Activated CD8-positive, alpha-beta memory T cell treated with anti-CD3 and anti-CD28 coated beads for 1 hour (primary cell): Measurements from ENCODE around the gene AKT1.
A peak's percentile ranks its signal among the peaks of the same experiment; 100 is the strongest.
"Not testable (repeated sequence)": the region's sequence is repeated elsewhere in the genome, so short reads cannot be mapped to it uniquely, and the experiment has no call there.

ENCODE experiments used
- DNase-seq, 2 donors: peaks; one replicate each; pipeline ENCODE4 v3.0.0-alpha.2; 2020; ENCODE audit warnings: low read depth in 1 of 2; ENCODE audit errors: extremely low read depth in 1 of 2

AKT1 gene

GRCh38 chr14:104819361-104819781 lies 23.8 kb upstream of the AKT1 start:
- DNase-seq = no peak

DNA sequence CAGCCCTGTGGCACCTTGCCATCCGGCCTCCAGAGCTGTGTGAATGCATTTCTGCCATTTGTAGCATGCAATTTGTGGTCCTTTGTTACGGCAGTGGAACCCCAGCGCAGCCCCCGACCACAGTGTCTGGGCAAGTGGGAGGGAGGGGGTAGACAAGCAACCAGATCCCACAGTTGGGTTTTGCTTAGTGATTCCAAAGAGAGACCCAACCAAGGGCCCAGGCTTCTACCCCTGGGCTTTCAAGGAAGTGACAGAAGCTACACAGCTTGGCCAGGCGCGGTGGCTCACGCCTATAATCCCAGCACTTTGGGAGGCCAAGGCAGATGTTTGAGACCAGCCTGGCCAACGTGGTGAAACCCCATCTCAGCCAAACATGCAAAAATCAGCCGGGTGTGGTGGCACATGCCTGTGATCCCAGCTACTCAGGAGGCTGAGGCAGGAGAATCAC lies 23.2 kb upstream of the AKT1 start:
- no peak for DNase-seq

- no peak for DNase-seq
These were observed 22.6 kb upstream of the AKT1 start for GRCh38 chr14:104817930-104818713.

DNA sequence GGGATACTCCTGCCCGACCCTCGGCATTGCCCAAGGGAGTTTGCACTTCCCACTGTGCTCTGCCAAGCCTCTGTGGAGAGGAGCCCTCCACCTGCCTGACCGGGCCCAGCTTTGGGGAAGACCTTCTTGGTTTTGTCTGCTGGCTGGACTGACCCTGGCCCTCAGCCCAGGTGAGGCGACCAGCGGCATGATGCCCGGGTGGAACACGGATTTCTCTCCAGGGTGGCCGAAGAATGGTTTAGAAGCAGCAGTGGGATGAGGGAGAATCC lies 21.0 kb upstream of the AKT1 start:
- no peak for DNase-seq

GRCh38 chr14:104814701-104815100 lies 19.2 kb upstream of the AKT1 start:
- DNase-seq = not testable (repeated sequence)

- no peak for DNase-seq
These were observed 17.7 kb upstream of the AKT1 start for GRCh38 chr14:104813286-104813685.

GRCh38 chr14:104810316-104810715 lies 14.8 kb upstream of the AKT1 start:
- DNase-seq = no peak

GRCh38 chr14:104808456-104808855 lies 12.9 kb upstream of the AKT1 start:
- DNase-seq = no peak

DNA sequence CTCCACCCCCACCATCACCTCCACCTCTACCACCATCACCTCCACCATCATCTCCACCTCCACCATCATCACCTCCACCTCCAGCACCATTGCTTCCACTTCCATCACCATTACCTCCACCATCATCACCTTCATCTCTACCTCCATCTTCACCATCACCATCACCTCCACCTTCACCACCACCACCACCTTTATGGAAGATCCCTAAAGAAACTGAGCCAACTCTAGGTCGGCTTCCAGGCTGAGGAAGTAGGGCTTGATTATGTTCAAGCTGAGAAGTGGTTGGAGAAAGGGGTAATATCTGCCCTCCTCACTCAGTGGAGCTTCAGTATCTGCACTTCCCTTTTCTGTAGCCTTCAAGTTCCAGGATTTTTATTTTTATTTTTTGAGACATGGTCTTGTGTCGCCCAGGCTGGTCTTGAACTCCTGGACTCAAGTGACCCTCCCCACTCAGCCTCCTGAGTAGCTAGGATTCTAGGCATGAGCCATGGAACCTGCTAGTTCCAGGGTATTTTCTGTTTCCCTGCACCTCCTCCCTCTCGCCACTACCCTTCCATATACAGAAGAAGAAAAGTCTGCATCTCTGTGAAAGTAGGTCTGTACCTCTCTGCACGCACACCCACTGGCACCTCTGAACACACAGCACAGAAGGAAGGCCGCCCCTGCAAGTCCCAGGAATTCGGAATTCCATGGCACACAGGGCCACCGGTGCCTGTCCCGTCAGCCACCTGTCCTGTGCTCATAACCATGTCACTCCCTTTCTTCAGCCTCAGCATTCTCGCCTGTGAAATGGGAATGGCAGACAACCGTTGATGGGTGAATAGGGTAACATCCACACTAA lies 11.3 kb upstream of the AKT1 start:
- DNase-seq = no peak

- DNase-seq = no peak
These were observed 10.5 kb upstream of the AKT1 start for GRCh38 chr14:104805941-104806624.

- DNase-seq = no peak
These were observed 9.8 kb upstream of the AKT1 start for GRCh38 chr14:104805326-104805678.

- no peak for DNase-seq
These were observed 9.2 kb upstream of the AKT1 start for GRCh38 chr14:104804481-104805325.

- DNase-seq = no peak
These were observed 8.4 kb upstream of the AKT1 start for GRCh38 chr14:104803912-104804410.

DNA sequence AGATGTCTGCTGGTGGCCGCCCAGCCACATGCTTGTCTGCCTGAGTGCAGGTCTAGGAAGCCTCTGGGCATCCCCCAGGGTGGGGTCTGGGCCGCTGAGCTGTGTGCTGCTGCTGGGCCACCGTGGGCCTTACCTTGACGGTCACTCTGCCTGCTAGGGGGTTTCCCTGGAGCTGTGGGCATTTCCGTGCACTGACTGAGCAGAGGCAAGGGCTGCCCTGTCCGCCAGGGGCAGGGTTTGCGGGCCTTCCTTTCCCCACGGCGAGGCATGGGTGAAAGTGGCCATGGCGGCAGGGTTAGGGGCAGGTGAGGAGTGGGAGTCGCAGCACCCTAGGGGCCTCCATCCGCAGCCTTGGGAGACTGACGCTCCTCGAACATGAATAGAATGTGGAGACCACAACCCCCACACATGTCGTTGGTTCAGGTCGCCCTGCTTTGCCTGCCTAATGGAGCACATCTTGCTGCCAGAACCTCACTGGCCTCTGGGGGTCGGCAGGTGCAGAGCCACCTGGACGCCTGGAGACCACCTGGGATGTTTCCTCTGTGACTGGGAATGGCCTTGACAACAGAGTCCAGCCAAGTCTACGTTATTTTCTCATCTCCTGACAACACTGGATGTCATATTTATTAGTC lies 7.8 kb upstream of the AKT1 start:
- DNase-seq = no peak

GRCh38 chr14:104802394-104803184 lies 7.0 kb upstream of the AKT1 start:
- no peak for DNase-seq

GRCh38 chr14:104801520-104802393 lies 6.2 kb upstream of the AKT1 start:
- no peak for DNase-seq

DNA sequence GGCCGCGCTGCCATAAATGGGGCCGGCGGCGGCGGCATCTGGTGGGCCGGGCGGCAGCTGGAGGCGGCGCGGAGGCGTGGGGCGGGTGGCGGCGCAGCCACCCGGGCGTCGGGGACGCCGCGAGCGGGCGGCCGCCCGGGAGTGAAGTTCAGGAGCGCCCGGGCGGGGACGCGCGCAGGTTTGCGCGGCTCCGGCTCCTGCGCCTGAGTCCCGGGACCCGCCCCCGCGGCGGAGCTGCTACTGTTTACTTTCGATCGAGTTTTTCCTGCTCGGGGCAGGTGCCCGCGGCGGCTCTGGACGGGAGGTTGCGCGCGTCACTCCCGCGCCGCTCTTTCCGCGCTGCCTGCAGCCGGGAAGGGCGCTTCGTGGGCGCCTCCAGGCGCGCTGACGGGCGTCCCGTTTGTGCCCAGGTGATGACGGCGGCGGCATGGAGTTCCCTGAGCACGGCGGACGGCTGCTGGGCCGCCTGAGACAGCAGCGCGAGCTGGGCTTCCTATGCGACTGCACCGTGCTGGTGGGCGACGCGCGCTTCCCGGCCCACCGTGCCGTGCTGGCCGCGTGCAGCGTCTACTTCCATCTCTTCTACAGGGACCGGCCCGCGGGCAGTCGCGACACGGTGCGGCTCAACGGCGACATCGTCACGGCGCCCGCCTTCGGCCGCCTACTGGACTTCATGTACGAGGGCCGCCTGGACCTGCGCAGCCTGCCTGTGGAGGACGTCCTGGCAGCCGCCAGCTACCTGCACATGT lies 5.4 kb upstream of the AKT1 start, which contains the start of gene ZBTB42:
TSS of gene ZBTB42 (plus strand) at position 331 of the 749 bp plus-strand sequence. CDS start at position 428, 97 bp downstream.
- peak; percentile 20 to 53 for DNase-seq
